ENCODE results near the gene KRT1.

The KRT1 gene

DNA sequence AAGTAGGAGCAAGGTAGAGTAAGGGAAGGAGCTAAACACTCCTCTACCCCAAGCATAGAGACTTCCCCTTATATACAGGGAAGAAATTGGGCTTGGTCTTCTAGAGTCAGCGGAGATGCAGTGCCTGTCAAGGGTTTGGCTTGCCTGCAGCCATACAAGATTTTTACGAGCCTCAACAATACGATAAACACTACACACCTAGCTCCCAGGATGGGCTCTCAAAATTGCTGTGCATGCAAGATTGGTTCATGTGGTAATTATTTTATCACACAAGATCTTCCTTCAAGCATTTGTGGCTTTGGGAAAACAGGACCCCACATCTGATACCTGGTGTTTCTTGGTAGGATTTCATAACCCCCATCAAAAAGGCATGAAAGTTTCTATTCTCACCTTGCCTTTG lies at the start of gene KRT1:
TSS of gene KRT1 (minus strand) at position 45 of the 400 bp plus-strand sequence. CDS start 59 bp downstream, outside the sequence.
- H3F3A ChIP-seq (ENCODE audit: insufficient read depth, low read length), result no peaks in the 10 kb centered on the region
- H3K4me2 ChIP-seq (ENCODE audit: low read depth, low read length), result no peak within 1 kb of the TSS
- H3K79me2 ChIP-seq (ENCODE audit: low read length), result no peaks in the 10 kb centered on the region
- no peaks in the 10 kb centered on the region for H3K9me2 ChIP-seq (replicated peaks; ENCODE audit: insufficient read depth, low read length)
- no peak within 1 kb of the TSS for H3K4me3 ChIP-seq (ENCODE audit: low read length)
- no peak for DNase-seq
- H4K20me1 ChIP-seq (ENCODE audit: insufficient read depth, low read length), result no peaks in the 10 kb centered on the region
- H3K9me3 ChIP-seq (replicated peaks; ENCODE audit: insufficient read depth, low read length), result no peaks in the 10 kb centered on the region
- peaks cover 76% of the 10 kb centered on the region for H3K27me3 ChIP-seq (replicated peaks; ENCODE audit: insufficient read depth, low read length)
- no peaks in the 10 kb centered on the region for H3K36me3 ChIP-seq (replicated peaks; ENCODE audit: insufficient read depth, low read length)
- no peak within 1 kb of the TSS for H2AFZ ChIP-seq (ENCODE audit: low read length)
- TF ChIP-seq EZH2 (optimal IDR thresholded peaks at IDR 0.05; ENCODE audit: low read depth, low read length) (no peak), EZH2phosphoT487 (IDR thresholded peaks at IDR 0.05; ENCODE audit: low read length) (no peak)
- TF ChIP-seq, protein P1, sequence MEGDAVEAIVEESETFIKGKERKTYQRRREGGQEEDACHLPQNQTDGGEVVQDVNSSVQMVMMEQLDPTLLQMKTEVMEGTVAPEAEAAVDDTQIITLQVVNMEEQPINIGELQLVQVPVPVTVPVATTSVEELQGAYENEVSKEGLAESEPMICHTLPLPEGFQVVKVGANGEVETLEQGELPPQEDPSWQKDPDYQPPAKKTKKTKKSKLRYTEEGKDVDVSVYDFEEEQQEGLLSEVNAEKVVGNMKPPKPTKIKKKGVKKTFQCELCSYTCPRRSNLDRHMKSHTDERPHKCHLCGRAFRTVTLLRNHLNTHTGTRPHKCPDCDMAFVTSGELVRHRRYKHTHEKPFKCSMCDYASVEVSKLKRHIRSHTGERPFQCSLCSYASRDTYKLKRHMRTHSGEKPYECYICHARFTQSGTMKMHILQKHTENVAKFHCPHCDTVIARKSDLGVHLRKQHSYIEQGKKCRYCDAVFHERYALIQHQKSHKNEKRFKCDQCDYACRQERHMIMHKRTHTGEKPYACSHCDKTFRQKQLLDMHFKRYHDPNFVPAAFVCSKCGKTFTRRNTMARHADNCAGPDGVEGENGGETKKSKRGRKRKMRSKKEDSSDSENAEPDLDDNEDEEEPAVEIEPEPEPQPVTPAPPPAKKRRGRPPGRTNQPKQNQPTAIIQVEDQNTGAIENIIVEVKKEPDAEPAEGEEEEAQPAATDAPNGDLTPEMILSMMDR (IDR thresholded peaks at IDR 0.05; ENCODE audit: low read length), result no peak
- H3K4me1 ChIP-seq (ENCODE audit: low read length), result no peaks in the 10 kb centered on the region
- no peak within 1 kb of the TSS for H3K27ac ChIP-seq (ENCODE audit: low read length)
- no peak within 1 kb of the TSS for H3K9ac ChIP-seq (ENCODE audit: low read length)

DNA sequence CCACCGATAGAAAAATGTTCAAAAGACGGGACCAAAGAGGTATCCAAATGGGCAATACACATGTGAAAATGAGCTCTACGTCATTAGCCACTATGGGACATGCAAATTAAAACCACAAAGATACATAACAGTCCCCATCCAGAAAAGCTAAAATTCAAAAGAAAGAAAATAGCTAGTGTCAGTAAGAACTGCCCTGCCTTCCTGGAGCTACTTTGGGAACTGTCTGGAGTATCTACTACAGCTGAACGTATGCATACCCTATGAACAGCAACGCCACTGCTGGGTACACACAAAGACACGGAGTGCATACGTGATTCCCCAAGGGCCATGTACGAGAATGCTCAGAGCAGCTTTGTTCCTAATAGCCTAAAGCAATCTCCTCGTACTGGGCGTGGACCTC lies 48.9 kb upstream of the KRT1 start:
- no peaks in the 10 kb centered on the region for H3K9me2 ChIP-seq (replicated peaks; ENCODE audit: insufficient read depth, low read length)
- no peak overlapping the region for H3K4me3 ChIP-seq (ENCODE audit: low read length)
- no peak overlapping the region for H3K27ac ChIP-seq (ENCODE audit: low read length)
- no peaks in the 10 kb centered on the region for H3K79me2 ChIP-seq (ENCODE audit: low read length)
- H3K4me1 ChIP-seq (ENCODE audit: low read length), result no peaks in the 10 kb centered on the region
- no peak for DNase-seq
- H3K4me2 ChIP-seq (ENCODE audit: low read depth, low read length), result no peak overlapping the region
- H3K9me3 ChIP-seq (replicated peaks; ENCODE audit: insufficient read depth, low read length), result no peaks in the 10 kb centered on the region
- H4K20me1 ChIP-seq (ENCODE audit: insufficient read depth, low read length), result no peaks in the 10 kb centered on the region
- no peaks in the 10 kb centered on the region for H3K36me3 ChIP-seq (replicated peaks; ENCODE audit: insufficient read depth, low read length)
- TF ChIP-seq EZH2 (optimal IDR thresholded peaks at IDR 0.05; ENCODE audit: low read depth, low read length) (no peak), EZH2phosphoT487 (IDR thresholded peaks at IDR 0.05; ENCODE audit: low read length) (no peak)
- TF ChIP-seq, protein P1 (IDR thresholded peaks at IDR 0.05; ENCODE audit: low read length), result no peak
- no peaks in the 10 kb centered on the region for H3F3A ChIP-seq (ENCODE audit: insufficient read depth, low read length)
- no peak overlapping the region for H2AFZ ChIP-seq (ENCODE audit: low read length)
- peaks cover 83% of the 10 kb centered on the region for H3K27me3 ChIP-seq (replicated peaks; ENCODE audit: insufficient read depth, low read length)
- H3K9ac ChIP-seq (ENCODE audit: low read length), result no peak overlapping the region

DNA sequence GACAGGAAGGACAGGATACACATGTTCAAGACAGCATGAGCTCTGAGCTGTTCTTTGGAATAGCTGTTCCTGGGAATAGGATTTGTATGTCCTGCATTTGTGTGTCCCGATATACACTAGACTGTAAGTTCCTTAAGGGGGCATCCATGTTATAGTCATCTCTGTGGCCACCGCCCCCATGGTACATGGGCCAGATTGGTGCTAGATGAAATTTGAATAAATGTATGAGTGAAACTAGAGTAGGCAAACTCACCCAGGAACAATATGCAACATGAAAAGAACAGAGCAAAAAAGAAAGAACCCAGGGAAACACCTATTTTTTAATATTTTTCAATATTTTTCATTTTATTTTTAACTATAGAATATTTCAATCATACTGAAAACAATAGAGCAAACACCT lies 48.2 kb upstream of the KRT1 start:
- no peaks in the 10 kb centered on the region for H3K36me3 ChIP-seq (replicated peaks; ENCODE audit: insufficient read depth, low read length)
- H3K9ac ChIP-seq (ENCODE audit: low read length), result no peak overlapping the region
- H4K20me1 ChIP-seq (ENCODE audit: insufficient read depth, low read length), result no peaks in the 10 kb centered on the region
- H3K4me3 ChIP-seq (ENCODE audit: low read length), result no peak overlapping the region
- no peaks in the 10 kb centered on the region for H3F3A ChIP-seq (ENCODE audit: insufficient read depth, low read length)
- DNase-seq, result no peak
- no peaks in the 10 kb centered on the region for H3K9me3 ChIP-seq (replicated peaks; ENCODE audit: insufficient read depth, low read length)
- H3K27me3 ChIP-seq (replicated peaks; ENCODE audit: insufficient read depth, low read length), result peaks cover 78% of the 10 kb centered on the region
- H2AFZ ChIP-seq (ENCODE audit: low read length), result no peak overlapping the region
- TF ChIP-seq EZH2 (optimal IDR thresholded peaks at IDR 0.05; ENCODE audit: low read depth, low read length), result no peak
- TF ChIP-seq, protein P1 (IDR thresholded peaks at IDR 0.05; ENCODE audit: low read length), result no peak
- H3K9me2 ChIP-seq (replicated peaks; ENCODE audit: insufficient read depth, low read length), result no peaks in the 10 kb centered on the region
- H3K4me1 ChIP-seq (ENCODE audit: low read length), result no peaks in the 10 kb centered on the region
- no peak overlapping the region for H3K4me2 ChIP-seq (ENCODE audit: low read depth, low read length)
- no peak overlapping the region for H3K27ac ChIP-seq (ENCODE audit: low read length)
- no peaks in the 10 kb centered on the region for H3K79me2 ChIP-seq (ENCODE audit: low read length)
